GM18867 (cell line): ENCODE data around the gene SFI1.
"Not testable (repeated sequence)": the region's sequence is repeated elsewhere in the genome, so short reads cannot be mapped to it uniquely, and the experiment has no call there.

Experiments used
- ATAC-seq: cut with Tn5 transposase; IDR thresholded peaks from one replicate; pipeline ENCODE4 v1.9.1; 2021; ENCODE audit warnings: mild to moderate bottlenecking, moderate library complexity; ENCODE audit not compliant: unreplicated experiment

SFI1 gene

DNA sequence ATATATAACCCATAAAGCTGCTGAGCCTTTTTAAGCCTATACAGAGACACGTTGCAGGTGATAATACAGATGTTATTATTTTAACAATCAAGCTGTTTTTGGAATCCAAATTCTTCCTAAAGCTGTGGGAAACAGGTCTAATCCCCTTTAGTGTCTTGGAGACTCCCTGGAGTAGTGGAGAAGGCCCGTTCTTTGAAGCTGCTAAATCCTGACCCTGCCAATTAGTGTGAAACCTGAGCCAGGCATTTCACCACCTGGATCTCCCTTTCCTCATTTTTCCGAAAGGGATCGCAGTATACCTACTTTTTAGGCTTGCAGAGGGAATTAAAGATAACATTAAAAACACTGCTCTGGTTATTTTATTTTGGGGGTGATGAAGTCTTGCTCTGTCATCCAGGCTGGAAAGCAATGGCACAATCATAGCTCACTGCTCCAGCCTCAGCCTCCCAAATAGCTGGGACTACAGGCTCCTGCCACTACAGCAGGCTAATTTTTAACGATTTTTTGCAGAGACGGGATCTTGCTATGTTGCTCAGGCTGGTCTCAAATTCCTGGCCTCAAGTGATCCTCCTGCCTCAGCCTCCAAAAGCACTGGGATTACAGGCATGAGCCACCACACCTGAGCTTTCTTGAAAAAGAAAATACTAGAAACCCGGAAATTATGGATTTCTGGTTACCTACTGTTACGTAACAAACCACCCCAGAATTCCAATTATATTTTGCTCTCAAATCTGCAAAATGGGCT, 4.9 kb upstream of the SFI1 start:
- ATAC-seq: no peak

DNA sequence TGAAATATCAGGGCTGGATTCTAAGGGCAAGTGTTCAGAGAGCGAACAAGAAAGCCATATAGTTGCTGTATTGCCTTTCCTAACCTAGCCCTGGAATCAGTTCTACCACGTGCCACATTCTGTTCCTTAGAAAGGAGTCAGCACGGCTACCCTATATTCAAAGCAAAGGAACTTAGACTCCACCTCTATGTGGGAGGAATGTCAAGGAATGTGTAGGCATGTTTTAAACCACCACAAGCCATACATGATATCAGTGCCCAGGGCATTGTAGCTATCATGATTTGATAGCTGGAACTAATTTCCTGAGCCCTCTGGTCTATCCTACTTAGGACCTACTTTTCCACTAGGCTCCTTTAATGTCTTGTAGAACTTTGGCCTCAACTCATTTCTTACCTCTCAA, 4.2 kb upstream of the SFI1 start:
- ATAC-seq: no peak

DNA sequence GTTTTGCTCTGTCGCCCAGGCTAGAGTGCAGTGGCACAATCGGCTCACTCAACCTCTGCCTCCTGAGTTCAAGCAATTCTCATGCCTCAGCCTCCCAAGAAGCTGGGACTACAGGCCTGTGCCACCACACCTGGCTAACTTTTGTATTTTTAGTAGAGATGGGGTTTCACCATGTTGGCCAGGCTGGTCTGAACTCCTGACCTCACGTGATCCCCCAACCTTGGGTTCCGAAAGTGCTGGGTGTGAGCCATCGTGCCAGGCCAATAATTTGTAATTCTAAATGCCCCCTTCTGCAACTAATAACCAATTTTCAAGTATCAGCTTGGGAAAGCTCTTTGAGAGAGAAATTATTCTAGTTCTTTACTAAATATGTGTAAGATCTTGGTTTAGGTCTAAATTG, 3.0 kb upstream of the SFI1 start:
- ATAC-seq: not testable (repeated sequence)

DNA sequence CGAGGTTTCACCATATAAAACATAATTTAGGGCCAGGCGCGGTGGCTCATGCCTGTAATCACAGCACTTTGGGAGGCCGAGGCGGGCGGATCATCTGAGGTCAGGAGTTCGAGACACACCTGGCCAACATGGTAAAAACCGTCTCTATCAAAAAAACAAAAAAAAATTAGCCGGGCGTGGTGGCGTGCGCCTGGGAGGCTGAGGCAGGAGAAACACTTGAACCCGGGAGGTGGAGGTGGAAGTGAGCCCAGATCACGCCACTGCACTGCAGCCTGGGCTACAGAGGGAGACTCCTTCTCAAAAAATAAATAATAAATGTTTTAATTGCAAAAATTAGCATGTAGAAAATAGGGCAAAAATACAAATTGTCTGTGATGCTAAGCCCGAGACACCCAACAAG, 993 bp upstream of the SFI1 start:
- no peak for ATAC-seq

DNA sequence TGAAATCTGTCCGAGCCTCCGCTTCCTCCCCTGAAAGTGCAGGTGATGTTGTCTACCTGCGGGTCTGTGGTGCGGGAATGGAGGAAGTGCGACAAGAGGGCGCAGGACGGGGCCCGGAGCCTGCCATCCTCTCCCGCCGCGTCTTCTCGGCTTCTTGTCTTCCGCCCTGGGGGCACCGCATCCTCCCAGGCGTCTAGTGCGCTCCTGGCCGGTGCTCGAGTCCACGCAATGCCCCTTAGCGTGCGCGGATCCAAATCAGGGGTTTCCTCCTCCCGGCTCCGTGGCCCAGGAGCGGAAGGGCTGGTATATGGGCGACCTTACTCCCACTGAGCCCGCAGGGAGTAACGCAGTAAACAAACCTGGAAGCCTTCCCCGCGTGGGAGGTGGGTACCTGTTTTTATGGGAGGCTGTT, 405 bp downstream of the SFI1 start:
- ATAC-seq: no peak

DNA sequence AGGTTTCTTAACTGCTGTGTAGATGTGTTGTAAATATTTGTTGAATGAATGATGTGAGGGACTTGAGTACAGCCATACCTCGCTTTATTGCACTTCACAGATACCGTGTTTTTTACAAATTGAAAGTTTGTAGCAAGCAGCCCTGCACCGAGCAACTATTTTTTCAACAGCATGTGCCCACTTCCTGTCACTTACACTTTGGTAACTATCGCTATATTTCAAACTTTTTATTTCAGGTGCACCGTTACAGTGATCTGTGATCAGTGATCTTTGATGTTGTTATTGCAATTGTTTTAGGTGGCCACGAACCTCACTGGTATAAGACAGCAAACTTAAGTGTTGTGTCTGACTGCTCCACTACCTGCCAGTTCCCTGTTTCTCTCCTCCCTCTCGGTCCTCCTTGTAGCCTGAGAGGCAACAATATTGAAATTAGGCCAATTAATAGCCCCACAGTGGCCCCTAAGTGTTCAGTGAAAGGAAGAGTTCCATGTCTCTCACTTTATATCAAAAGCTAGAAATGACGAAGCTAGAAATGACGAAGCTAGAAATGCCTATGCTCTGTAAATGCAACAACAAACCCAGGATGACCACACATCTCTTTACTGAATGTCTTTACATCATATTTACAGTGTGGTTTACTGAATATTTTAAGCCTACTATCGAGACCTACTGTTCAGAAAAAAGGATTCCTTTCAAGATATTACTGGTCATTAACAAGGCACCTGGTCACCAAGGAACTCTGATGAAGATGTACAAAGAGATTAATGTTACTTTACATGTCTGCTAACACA, 1.0 kb downstream of the SFI1 start:
- no peak for ATAC-seq

DNA sequence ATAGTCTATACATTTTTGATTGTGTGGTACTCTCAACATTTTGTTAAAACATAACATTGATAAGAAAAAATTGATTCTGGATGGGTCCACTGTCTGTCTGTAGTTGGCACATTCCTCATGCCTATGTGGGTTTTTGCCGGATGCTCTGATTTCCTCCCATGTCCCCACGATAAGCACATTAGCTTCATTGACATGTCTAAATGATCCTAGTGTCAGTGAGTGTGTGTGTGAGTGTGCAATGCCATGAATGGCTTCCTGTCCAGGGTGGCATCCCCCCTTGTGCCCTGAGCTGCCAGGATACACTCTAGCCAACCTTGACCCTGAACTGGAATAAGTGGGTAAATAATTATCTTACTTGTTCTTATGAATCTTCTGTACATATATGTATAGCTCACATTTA, 5.4 kb downstream of the SFI1 start:
- no peak for ATAC-seq

DNA sequence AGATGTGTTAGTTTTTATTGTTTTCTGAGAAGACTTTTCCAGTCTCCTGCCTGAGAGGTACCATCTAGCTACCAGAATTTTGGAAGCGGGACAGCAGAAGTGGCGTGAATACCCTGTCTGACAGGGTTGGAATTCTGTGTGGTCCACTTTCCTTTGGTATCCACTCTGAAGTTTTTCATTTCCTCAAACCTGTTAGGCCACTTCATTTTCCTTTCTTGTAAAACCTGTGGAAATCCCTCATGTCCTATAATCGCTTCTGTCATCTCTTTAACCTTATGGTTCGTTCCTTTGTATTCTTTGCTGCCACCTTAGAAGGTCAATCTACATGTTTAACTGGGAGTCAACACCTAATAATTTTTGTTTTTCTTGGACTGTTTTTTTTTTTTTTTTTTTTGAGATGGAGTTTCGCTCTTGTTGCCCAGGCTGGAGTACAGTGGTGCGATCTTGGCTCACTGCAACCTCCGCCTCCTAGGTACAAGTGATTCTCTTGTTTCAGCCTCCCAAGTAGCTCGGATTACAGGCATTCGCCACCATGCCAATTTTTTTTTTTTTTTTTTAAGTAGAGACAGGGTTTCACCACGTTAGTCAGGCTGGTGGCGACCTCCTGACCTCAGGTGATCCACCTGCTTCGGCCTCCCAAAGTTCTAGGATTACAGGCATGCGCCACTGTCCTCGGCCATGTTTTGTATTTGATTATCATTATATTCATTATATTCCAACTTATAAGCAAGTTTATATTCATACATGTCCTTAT, 7.1 kb downstream of the SFI1 start:
- ATAC-seq: no peak

DNA sequence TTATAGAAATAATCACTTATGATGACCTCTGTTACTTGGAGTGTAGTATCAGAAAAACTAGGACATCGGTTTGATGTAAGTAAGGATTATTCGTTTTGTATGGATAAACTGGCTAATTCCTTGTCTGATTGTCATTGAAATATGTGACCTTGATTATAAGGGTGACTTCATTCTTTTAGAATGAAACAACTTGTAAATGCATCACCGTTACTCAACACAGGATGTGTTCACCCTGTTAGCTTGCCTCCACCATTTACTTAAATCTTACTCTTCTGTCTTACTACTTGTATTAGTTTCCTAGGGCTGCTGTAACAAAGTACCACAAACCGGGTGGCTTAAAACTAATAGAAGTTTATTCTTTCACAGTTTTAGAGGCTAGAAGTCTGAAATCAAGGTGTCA, 7.9 kb downstream of the SFI1 start:
- no peak for ATAC-seq

DNA sequence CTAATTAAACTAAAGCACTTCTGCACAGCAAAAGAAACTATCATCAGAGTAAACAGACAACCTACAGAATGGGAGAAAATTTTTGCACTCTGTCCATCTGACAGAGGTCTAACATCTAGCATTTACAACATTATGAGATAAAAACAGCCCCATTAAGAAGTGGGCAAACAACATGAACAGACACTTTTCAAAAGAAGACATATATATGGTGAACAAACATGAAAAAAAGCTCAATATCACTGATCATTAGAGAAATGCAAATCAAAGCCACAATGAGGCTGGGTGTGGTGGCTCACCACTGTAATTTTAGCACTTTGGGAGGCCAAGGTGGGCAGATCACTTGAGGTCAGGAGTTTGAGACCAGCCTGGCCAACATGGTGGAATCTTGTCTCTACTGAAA, 11.2 kb downstream of the SFI1 start:
- ATAC-seq: not testable (repeated sequence)

DNA sequence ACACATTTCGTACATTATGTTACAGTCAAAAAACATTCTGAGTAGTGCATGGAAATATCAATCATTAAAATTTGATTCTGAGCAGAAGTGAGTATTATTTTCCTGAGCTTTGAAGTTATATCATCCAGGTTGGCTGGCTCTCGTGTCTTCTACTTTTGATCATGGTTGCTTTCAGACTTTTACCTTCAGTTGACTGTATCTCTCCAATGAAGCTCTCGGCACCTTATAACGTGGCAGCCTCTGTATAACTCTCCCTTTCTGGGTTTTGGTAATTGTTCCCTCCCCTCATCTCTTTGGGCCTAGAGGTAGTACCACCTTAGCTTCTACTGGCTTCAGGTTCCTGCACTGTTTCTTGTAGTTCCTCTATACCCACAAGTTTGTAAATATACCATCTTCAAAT, 12.2 kb downstream of the SFI1 start:
- no peak for ATAC-seq

DNA sequence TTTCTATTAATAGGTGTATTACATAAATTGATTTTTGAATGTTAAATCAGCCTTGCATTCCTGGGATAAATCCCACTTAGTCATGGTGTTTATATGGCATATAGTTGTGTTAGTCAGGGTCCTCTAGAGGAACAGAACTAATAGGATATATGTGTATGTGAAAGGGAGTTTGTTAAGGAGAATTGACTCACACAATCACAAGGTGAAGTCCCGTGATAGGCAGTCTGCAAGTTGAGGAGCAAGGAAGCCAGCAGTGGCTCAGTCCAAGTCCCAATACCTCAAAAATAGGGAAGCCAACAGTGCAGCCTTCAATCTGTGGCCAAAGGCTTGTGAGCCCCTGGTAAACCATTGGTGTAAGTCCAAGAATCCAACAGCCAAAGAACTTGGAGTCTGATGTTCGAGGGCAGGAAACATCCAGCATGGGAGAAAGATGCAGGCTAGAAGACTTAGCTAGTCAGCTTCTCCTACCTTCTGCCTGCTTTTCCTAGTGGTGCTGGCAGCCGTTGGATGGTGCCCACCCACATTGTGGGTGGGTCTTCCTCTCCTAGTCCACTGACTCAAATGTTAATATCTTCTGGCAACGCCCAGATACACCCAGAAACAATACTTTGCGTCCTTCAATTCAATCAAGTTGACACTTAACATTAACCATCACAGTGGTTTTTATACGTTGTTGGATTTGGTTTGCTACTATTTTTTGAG, 12.9 kb downstream of the SFI1 start:
- no peak for ATAC-seq

DNA sequence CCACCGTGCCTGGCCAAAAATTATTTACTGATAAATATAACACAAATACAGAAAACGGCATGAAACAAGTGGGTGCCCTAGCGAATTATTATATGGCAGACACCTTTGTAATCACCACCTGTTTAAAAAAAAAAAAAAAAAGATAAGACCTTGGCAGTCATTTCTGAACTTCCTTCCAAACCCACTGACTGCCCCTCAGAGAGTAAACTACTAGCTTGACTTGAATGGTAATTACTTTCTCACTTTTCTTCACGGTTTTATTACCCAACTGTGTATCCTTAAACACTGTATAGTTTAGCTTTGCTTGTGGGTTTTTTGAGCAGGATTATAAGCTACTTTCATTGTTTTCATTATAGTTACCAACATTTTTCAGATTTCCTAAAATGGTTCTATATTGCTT, 23.7 kb downstream of the SFI1 start:
- ATAC-seq: no peak

DNA sequence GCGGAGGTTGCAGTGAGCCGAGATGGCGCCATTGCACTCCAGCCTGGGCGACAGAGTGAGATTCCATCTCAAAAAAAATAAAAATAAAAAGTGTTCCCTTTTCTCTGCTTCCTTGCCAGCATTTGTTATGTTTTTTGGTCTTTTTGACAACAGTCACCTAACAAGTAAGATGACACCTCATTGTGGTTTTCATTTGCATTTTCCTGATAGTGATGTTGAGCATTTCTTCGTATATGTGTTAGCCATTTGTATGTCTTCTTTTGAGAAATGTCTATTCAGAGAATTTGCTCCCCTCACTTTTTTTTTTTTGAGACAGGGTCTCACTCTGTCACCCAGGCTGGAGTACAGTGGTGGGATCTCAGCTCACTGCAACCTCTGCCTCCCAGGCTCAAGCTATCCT, 27.8 kb downstream of the SFI1 start:
- ATAC-seq: not testable (repeated sequence)

DNA sequence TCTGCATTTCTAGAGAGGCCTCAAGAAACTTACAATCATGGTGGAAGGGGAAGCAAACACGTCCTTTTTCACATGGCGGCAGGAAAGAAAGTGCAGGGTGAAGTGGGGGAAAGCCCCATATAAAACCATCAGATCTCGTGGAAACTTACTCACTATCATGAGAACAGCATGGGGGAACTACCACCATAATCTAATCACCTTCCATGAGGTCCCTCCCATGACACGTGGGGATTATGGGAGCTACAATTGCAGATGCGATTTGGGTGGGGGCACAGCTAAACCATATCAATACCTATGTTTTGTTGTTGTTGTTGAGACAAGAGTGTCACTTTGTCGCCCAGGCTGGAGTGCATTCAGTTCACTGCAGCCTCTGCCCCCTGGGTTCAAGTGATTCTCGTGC, 29.9 kb downstream of the SFI1 start:
- ATAC-seq: no peak

DNA sequence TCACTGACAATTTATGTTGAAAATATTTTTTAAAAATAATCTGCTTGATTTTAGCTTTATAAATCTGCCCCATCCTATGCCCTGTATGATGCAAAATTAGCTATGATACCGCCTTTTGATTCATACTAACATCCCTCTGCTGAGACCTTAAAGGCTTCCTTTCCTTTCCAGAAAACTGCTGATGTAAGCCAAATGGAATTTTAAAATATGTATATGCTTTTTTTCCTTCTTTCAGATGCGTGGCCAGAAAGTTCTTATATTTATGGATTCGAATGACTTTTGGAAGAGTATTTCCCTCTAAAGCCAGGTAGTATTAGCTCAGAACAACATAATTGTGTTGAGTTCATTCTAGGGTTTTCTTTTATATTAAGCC, 34.5 kb downstream of the SFI1 start:
- ATAC-seq: no peak

DNA sequence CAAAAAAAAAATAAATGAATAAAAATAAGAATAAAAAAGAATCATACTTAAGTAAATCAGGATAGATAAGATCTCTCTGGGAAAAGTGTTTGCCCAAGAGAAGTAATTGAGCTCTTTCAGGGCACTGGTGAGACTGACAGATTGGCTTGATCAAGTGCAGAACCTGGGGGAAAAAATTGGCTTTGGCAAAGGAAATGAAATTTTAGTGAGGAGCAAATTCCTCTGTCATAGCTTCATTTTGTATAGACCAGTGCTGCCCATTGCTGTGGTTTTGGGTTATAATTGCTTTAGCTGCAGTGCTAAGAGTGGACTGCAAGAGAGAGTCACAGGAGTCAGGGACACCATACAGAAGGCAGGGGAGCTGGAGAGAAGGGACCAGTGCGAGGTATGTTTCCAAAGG, 35.7 kb downstream of the SFI1 start:
- ATAC-seq: no peak

DNA sequence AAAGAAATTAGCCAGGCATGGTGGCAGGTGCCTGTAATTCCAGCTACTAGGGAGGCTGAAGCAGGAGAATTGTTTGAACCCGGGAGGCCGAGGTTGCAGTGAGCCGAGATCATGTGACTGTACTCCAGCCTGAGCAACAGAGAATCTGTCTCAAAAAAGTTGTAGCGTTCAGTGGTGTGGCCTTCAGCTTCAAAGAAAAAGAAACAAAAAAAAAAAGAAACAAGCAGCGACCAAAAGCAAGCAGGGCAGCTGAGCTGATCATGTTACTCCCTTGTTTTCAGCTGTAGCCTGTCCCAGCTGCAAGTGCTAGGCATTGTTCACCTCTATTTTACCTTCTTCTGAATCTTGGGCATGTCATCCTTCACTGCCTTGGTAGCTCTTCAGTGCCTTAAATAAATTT, 37.0 kb downstream of the SFI1 start:
- ATAC-seq: no peak

DNA sequence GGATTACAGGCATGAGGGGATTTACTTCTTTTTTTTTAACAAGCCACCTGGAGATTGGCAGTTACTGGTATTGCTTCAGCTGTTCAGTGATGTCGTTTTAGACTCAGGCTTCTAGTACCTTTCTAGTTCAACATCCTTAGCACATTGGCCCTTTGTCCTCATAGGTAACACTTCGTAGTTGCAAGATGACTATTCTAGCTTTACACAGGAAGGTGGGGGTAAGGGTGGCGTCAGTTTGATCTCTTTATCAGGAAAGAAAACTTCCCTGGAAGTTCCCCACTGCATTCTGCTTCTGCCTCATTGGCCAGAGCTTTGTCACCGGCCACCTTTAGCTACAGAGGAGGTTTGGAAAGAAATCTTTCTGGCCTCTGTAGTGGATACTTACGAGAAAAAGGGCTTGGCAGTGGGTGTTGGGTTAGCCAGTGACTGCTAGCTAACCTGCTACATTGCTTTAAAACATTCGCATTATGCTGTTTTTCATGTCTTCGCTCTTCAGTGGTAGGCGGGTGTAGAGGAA, 40.7 kb downstream of the SFI1 start:
- no peak for ATAC-seq

DNA sequence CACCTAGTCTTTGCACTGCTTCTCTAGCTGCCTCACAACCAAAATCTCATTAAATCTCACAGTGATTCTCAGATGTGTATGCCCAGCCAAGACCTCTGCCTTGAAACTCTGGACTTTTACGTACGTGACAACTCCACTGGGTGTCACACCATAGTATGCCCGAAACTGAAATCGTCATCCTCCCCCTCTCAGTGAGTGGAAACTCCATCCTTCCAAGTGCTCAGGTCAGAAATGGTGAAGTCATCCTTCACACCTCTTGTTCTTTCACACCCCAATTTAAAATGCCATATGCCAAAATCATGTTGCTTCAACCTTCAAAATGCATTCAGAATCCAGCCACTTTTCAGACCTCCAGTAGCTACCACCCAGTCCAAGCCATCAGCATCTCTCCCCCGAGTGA, 42.5 kb downstream of the SFI1 start:
- ATAC-seq: peak; percentile 63

DNA sequence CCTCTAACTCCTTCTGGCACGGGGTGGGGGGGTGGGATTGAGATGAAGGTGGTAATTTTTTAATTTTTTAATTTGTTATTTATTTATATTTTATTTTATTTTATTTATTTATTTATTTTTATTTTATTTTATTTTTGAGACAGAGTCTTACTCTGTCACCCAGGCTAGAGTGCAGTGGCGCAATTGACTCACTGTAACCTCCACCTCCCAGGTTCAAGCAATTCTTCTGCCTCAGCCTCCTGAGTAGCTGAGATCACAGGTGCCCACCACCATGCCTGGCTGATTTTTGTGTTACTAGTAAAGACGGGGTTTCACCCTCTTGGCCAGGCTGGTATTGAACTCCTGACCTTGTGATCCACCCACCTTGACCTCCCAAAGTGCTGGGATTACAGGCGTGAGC, 43.8 kb downstream of the SFI1 start:
- not testable (repeated sequence) for ATAC-seq
